ENCODE results near the gene NUMBL. TPM values are rescaled to one million over a fixed set of nuclear protein-coding genes. Genes with fewer than 3 reads are reported as not detected.
"Not testable (repeated sequence)": the region's sequence is repeated elsewhere in the genome, so short reads cannot be mapped to it uniquely, and the experiment has no call there.

The NUMBL gene
- polyA plus RNA-seq (2012; ENCODE audit: low read depth, missing spikeins) = 4.1 TPM

DNA sequence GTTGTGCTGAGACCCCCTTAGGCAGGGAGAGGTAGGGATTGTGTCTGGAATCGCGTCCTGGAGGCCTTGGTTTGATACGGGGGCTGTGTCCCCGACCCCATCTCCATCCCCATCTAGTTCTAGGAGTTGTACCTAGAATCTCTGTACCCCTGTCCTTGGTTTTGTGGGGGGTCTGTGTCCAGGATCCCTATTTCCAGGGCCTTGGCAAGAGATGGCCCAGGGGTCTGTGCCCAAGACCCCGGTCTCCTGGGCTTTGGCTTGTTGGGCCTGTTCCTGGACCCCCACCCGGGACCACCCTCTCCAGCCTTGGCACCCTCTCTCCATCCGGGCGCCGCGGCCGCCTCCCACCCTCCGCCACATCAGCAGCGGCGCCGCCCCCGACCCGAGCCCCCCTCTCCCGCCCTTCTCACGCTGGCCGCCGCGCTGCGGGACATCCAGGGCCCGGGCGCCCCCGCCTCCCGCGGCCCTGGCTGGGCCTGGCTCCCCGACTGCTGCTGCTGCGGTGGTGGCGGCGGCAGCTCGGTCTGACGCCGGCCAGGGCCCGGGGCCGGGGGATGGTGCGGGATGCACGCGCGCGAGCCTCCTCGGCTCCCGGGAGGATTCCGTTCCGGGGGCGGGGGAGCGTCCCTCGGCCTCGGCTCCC lies at the start of gene NUMBL:
TSS of gene NUMBL (minus strand) at position 602 of the 643 bp plus-strand sequence. CDS start at position 434, 168 bp downstream.
- TF ChIP-seq PAX5 (IDR thresholded peaks at IDR 0.05; ENCODE audit: insufficient read depth, low read length, severe bottlenecking) = no peak
- no peak for TF ChIP-seq POU2F2 (IDR thresholded peaks at IDR 0.05; ENCODE audit: low read depth, low read length)
- TF ChIP-seq POLR2A (IDR thresholded peaks at IDR 0.05; ENCODE audit: low read depth, low read length) = no peak
- TF ChIP-seq TAF1 (IDR thresholded peaks at IDR 0.05; ENCODE audit: low read depth, low read length) = no peak
- TF ChIP-seq POLR2AphosphoS5 (IDR thresholded peaks at IDR 0.05; ENCODE audit: low read depth, low read length) = no peak
- TF ChIP-seq SPI1 (IDR thresholded peaks at IDR 0.05; ENCODE audit: low read depth, low read length) = no peak
- no peak for DNase-seq (ENCODE audit: insufficient read length, low spot score)
- no peak for FAIRE-seq

DNA sequence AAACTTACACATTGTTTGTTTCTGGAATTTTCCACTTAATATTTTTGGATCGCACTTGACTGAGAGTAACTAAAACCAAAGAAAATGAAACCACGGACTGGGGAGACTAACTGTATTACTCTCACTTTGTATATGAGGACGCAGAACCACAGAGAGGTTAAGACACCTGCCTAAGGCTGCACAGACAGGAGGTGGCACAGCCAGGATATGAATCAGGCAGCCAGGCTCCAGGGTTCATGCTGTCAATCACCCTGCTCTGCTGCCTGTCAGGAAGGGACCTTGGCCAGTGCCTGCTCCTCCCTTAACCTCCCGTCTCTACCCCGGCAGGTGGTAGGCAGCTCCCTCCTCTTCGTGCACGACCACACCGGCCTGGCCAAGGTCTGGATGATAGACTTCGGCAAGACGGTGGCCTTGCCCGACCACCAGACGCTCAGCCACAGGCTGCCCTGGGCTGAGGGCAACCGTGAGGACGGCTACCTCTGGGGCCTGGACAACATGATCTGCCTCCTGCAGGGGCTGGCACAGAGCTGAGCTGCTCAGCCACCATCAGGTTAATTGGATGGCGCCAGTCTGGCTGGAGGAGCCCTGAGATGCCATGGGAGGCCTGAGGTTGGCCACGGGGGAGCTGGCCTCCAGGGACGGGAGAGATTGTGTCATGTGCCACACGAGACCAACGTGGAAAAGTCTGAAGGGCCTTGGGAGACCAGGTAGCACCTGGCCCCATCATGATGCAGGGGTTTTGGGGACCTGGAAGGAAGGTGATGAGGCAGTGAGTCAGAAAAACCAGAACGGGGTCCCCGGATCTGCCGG lies 48.8 kb upstream of the NUMBL start:
- DNase-seq (ENCODE audit: insufficient read length, low spot score) (no peak), FAIRE-seq (no peak)
- TF ChIP-seq POU2F2 (IDR thresholded peaks at IDR 0.05; ENCODE audit: low read depth, low read length) = no peak
- TF ChIP-seq PAX5 (IDR thresholded peaks at IDR 0.05; ENCODE audit: insufficient read depth, low read length, severe bottlenecking) = no peak
- TF ChIP-seq TAF1 (IDR thresholded peaks at IDR 0.05; ENCODE audit: low read depth, low read length) = no peak
- TF ChIP-seq POLR2AphosphoS5 (IDR thresholded peaks at IDR 0.05; ENCODE audit: low read depth, low read length) = no peak
- TF ChIP-seq SPI1 (IDR thresholded peaks at IDR 0.05; ENCODE audit: low read depth, low read length) = no peak
- no peak for TF ChIP-seq POLR2A (IDR thresholded peaks at IDR 0.05; ENCODE audit: low read depth, low read length)

DNA sequence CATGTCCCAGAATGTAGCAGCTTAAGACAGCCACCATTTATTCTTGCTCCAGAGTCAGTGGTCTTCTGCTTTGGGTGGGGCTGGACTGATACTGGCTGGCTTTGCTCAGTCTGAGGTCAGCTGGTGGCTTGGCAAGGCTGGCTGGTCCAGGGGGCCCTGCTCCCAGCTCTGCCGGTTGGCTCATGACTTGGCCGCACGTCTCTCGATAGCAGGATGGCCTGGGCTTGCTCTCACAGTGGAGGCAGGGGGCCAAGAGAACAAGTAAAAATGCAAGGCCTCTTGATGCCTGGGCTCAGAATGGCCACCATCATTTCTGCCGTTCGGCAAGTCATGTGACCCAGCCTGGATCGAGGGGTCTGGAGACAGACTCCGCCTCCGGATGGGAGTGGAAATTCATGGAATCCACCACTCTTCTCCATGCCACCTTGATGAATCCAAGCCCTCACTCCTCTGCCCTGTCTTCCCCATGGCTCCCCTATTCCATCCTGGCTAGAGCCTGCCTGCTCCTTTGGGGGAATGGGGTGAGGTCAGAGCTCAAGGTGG lies 46.7 kb upstream of the NUMBL start:
- DNase-seq (ENCODE audit: insufficient read length, low spot score) = no peak
- no peak for FAIRE-seq
- TF ChIP-seq POU2F2 (IDR thresholded peaks at IDR 0.05; ENCODE audit: low read depth, low read length) (no peak), SPI1 (IDR thresholded peaks at IDR 0.05; ENCODE audit: low read depth, low read length) (no peak), POLR2A (IDR thresholded peaks at IDR 0.05; ENCODE audit: low read depth, low read length) (no peak), POLR2AphosphoS5 (IDR thresholded peaks at IDR 0.05; ENCODE audit: low read depth, low read length) (no peak), PAX5 (IDR thresholded peaks at IDR 0.05; ENCODE audit: insufficient read depth, low read length, severe bottlenecking) (no peak)

DNA sequence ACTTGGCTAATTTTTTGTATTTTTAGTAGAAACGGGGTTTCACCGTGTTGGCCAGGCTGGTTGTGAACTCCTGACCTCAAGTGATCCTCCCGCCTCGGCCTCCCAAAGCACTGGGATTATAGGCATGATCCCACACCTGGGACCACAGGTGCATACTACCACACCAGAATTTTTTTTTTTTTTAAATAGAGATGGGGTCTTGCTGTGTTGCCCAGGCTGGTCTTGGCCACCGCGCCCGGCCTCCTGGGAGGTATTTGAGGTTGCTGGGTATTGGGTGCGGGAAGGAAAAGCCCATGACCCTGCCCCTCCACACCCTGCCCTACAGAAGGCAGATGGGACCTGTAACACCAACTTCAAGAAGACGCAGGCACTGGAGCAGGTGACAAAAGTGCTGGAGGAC lies 46.2 kb upstream of the NUMBL start:
- no peak for FAIRE-seq

DNA sequence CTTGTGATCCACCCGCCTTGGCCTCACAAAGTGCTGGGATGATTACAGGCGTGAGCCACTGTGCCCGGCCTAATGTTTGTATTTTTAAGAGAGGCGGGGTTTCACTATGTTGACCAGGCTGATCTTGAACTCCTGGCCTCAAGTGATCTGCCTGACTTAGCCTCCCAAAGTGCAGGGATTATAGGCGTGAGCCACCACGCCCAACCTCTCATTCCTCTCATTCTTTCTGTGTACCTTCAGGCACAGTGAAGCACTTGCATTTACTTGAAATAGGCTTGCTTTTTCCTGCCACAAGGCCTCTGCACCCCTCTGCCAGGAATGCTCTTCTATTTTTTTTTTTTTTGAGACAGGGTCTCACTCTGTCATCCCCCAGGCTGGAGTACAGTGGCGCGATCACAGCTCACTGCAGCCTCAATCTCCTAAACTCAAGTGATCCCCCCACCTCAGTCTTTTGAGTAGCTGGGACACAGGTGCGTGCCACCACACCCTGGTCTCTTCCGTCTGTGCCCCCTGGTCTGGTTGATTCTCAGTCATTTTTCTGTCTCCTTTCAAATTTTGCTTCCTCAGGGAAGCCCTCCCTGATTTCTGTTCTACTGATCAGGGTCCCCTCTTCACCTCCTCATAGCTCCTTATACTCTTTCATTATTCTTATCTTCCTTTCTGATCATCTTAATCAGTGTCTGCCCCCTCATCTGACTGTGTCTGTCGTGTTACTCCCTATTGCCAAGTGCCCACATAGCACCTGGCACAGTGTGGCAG lies 44.7 kb upstream of the NUMBL start:
- TF ChIP-seq POLR2AphosphoS5 (IDR thresholded peaks at IDR 0.05; ENCODE audit: low read depth, low read length) = no peak
- no peak for TF ChIP-seq PAX5 (IDR thresholded peaks at IDR 0.05; ENCODE audit: insufficient read depth, low read length, severe bottlenecking)
- TF ChIP-seq POU2F2 (IDR thresholded peaks at IDR 0.05; ENCODE audit: low read depth, low read length) = no peak
- TF ChIP-seq SPI1 (IDR thresholded peaks at IDR 0.05; ENCODE audit: low read depth, low read length) = no peak
- FAIRE-seq = no peak

More for the DNA sequence above, 46.2 kb upstream of the NUMBL start:
- DNase-seq (ENCODE audit: insufficient read length, low spot score) = no peak
- no peak for TF ChIP-seq POLR2AphosphoS5 (IDR thresholded peaks at IDR 0.05; ENCODE audit: low read depth, low read length)
- no peak for TF ChIP-seq POLR2A (IDR thresholded peaks at IDR 0.05; ENCODE audit: low read depth, low read length)
- no peak for TF ChIP-seq TAF1 (IDR thresholded peaks at IDR 0.05; ENCODE audit: low read depth, low read length)
- no peak for TF ChIP-seq SPI1 (IDR thresholded peaks at IDR 0.05; ENCODE audit: low read depth, low read length)
- no peak for TF ChIP-seq POU2F2 (IDR thresholded peaks at IDR 0.05; ENCODE audit: low read depth, low read length)

DNA sequence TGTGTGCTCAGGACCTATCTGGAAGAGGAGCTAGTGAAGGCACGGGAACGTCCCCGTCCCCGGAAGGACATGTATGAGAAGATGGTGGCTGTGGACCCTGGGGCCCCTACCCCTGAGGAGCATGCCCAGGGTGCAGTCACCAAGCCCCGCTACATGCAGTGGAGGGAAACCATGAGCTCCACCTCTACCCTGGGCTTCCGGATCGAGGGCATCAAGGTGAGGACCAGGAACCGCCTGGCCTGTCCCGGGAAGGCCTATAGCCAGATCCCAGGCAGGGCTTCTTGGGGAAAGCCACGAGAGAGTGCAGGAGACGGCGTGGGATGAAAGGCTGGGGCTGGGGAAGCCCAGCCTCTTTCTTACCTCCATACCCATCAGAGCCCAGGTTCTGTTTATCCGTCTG lies 42.7 kb upstream of the NUMBL start:
- FAIRE-seq = no peak

More for the DNA sequence above, 44.7 kb upstream of the NUMBL start:
- no peak for DNase-seq (ENCODE audit: insufficient read length, low spot score)

DNA sequence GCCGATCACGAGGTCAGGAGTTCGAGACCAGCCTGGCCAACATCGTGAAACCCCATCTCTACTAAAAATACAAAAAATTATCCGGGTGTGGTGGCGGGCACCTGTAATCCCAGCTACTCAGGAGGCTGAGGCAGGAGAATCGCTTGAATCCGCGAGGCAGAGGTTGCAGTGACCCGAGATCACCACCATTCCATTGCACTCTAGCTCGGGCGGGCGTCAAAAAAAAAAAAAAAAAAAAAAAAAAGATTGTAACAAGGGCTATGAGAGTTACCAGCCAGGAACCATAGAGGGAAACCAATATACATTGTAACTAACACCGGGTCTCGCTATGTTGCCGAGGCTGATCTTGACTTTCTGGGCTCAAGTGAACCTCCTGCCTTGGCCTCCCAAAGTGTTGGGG lies 41.9 kb upstream of the NUMBL start:
- FAIRE-seq; DNase-seq (ENCODE audit: insufficient read length, low spot score): not testable (repeated sequence)

More for the DNA sequence above, 42.7 kb upstream of the NUMBL start:
- TF ChIP-seq POU2F2 (IDR thresholded peaks at IDR 0.05; ENCODE audit: low read depth, low read length) (no peak), SPI1 (IDR thresholded peaks at IDR 0.05; ENCODE audit: low read depth, low read length) (no peak), PAX5 (IDR thresholded peaks at IDR 0.05; ENCODE audit: insufficient read depth, low read length, severe bottlenecking) (no peak), POLR2AphosphoS5 (IDR thresholded peaks at IDR 0.05; ENCODE audit: low read depth, low read length) (no peak), POLR2A (IDR thresholded peaks at IDR 0.05; ENCODE audit: low read depth, low read length) (no peak), TAF1 (IDR thresholded peaks at IDR 0.05; ENCODE audit: low read depth, low read length) (no peak)
- DNase-seq (ENCODE audit: insufficient read length, low spot score) = no peak

DNA sequence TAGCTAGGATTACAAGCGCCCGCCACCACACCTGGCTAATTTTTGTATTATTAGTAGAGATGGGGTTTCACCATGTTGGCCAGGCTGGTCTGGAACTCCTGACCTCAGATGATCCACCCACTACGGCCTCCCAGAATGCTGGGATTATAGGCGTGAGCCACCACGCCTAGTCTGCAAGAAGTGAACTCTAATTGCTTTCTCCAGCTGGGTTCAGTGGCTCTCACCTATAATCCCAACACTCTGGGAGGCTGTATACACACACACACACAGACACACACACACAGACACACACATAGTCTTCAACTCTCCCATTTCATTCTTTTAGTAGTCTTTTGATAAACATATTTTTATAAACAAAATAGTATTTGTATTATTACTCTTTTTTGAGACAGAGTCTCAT lies 39.6 kb upstream of the NUMBL start:
- FAIRE-seq; DNase-seq (ENCODE audit: insufficient read length, low spot score): not testable (repeated sequence)

DNA sequence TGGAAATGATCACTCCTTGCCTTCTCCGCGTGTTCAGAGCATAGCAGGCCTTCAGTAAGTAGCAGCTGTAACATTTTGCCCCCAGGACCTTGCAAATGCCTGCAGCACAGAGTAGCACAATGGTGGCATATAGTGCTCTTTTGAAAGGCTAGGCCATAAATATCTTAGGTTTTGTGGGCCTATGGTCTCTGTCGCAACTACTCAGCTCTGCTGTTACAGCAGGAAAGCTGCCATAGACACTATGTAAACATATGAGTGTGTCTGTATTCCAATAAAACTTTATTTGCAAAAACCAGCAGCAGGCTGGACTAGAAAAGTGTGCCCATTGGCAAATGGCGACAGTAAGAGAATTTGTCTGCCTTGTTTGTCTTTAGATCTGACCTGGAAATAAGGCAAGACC lies 35.8 kb upstream of the NUMBL start:
- no peak for TF ChIP-seq TAF1 (IDR thresholded peaks at IDR 0.05; ENCODE audit: low read depth, low read length)
- TF ChIP-seq POLR2AphosphoS5 (IDR thresholded peaks at IDR 0.05; ENCODE audit: low read depth, low read length) = no peak
- TF ChIP-seq SPI1 (IDR thresholded peaks at IDR 0.05; ENCODE audit: low read depth, low read length) = no peak
- no peak for TF ChIP-seq POLR2A (IDR thresholded peaks at IDR 0.05; ENCODE audit: low read depth, low read length)
- TF ChIP-seq POU2F2 (IDR thresholded peaks at IDR 0.05; ENCODE audit: low read depth, low read length) = no peak
- no peak for TF ChIP-seq PAX5 (IDR thresholded peaks at IDR 0.05; ENCODE audit: insufficient read depth, low read length, severe bottlenecking)
- FAIRE-seq (no peak), DNase-seq (ENCODE audit: insufficient read length, low spot score) (no peak)

Data from GM12891 (cell line).